C4-2B (cell line): Measurements from ENCODE around the gene SFTPD.

Source experiments
- ZFX ChIP-seq: fragments of 450-650 bp; IDR thresholded peaks from 2 replicates; pipeline ENCODE4 v1.6.1; 2017
- TF ChIP-seq, protein P1 (sequence below): fragments of 450-650 bp; conservative IDR thresholded peaks from 2 replicates; pipeline ENCODE4 v1.5.1; 2017; ENCODE audit warnings: mild to moderate bottlenecking

GRCh38 chr10:79925614-79926013, 23.3 kb downstream of the SFTPD start:
- TF ChIP-seq, protein P1, sequence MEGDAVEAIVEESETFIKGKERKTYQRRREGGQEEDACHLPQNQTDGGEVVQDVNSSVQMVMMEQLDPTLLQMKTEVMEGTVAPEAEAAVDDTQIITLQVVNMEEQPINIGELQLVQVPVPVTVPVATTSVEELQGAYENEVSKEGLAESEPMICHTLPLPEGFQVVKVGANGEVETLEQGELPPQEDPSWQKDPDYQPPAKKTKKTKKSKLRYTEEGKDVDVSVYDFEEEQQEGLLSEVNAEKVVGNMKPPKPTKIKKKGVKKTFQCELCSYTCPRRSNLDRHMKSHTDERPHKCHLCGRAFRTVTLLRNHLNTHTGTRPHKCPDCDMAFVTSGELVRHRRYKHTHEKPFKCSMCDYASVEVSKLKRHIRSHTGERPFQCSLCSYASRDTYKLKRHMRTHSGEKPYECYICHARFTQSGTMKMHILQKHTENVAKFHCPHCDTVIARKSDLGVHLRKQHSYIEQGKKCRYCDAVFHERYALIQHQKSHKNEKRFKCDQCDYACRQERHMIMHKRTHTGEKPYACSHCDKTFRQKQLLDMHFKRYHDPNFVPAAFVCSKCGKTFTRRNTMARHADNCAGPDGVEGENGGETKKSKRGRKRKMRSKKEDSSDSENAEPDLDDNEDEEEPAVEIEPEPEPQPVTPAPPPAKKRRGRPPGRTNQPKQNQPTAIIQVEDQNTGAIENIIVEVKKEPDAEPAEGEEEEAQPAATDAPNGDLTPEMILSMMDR: no peak
- no peak for TF ChIP-seq ZFX
